HepG2 (cell line): Measurements from ENCODE around the gene IQGAP2. TPM values are rescaled to one million over a fixed set of nuclear protein-coding genes. Genes with fewer than 3 reads are reported as not detected.

Experiments used
- ATAC-seq: fragments of 200-7000 bp; cut with Tn5 transposase; 3 replicates; pipeline ENCODE4 v1.9.1; 2020; ENCODE audit warnings: mild to moderate bottlenecking, moderate library complexity
- BruUV-seq: library from RNA; stranded (reverse); fragments of 400-500 nt; replicated peaks from 2 replicates; lab custom pipeline; 2021; lab: Mats Ljungman, UMichigan
- CTCF ChIA-PET: fragments of 300-600 bp; formaldehyde crosslinking; extraction: SDS; loops from one replicate; lab custom pipeline; 2021; ENCODE audit warnings: low total read pairs, inconsistent platforms, low intra/inter-chr PET ratio; lab: Yijun Ruan, JAX
- POLR2A ChIA-PET: fragments of 350-600 bp; sonication (Branson Sonifier 250); formaldehyde crosslinking; loops from one replicate; lab custom pipeline; 2020; ENCODE audit warnings: antibody characterized with exemption, inconsistent platforms; lab: Yijun Ruan, JAX
- DNase-seq: peaks from one replicate; pipeline ENCODE4 v3.0.0-alpha.2; 2015; ENCODE audit warnings: low spot score
- FAIRE-seq: peaks from 3 replicates; lab custom pipeline; 2011; peaks lifted over from hg19 to GRCh38; lab: Jason Lieb, UNC
- H2AFZ ChIP-seq: one replicate; pipeline ENCODE4 v1.6.1; 2011; ENCODE audit warnings: low read length, inconsistent platforms
- H3K27ac ChIP-seq: fragments of 300-600 bp; 3 replicates; pipeline ENCODE4 v1.8.0; 2011; ENCODE audit warnings: mixed run types, mild to moderate bottlenecking, mixed read lengths, low read length, inconsistent platforms; ENCODE audit not compliant: insufficient read depth; ENCODE audit errors: extremely low read length
- H3K27me3 ChIP-seq, 2 experiments: fragments of 200-600 bp in 1 of 2; 2 replicates in 1 of 2; 3 replicates in 1 of 2; pipeline versions ENCODE4 v1.6.0 to v1.8.0; 2011; ENCODE audit warnings: low read length in 2 of 2, mild to moderate bottlenecking in 2 of 2, moderate library complexity in 2 of 2, inconsistent platforms in 1 of 2; ENCODE audit not compliant: insufficient read depth in 2 of 2, control insufficient read depth in 1 of 2
- H3K36me3 ChIP-seq, 2 experiments: fragments of 200-600 bp in 1 of 2; replicated peaks in 1 of 2; 2 replicates in 1 of 2; 3 replicates in 1 of 2; pipeline versions ENCODE4 v1.5.1 to v1.8.0; 2011; ENCODE audit warnings: low read length in 2 of 2, inconsistent platforms in 1 of 2; ENCODE audit not compliant: insufficient read depth in 2 of 2, control insufficient read depth in 1 of 2
- H3K4me1 ChIP-seq: 2 replicates; pipeline ENCODE4 v1.5.1; 2012; ENCODE audit warnings: low read length, inconsistent platforms; ENCODE audit not compliant: insufficient read depth
- H3K4me2 ChIP-seq: 2 replicates; pipeline ENCODE4 v1.6.0; 2011; ENCODE audit warnings: low read depth, low read length, inconsistent platforms
- H3K4me3 ChIP-seq, 3 experiments: fragments of 200-600 bp in 1 of 3; sonication (generic), shearing (Covaris generic) in 1 of 3; replicated peaks in 1 of 3; 2 replicates each; pipeline ENCODE4 v1.5.1; 2011 to 2016; ENCODE audit warnings: low read length in 3 of 3, inconsistent platforms in 2 of 3, low read depth in 2 of 3, mild to moderate bottlenecking in 2 of 3, control low read depth in 1 of 3, mixed read lengths in 1 of 3; ENCODE audit not compliant: insufficient read depth in 1 of 3
- H3K79me2 ChIP-seq: one replicate; pipeline ENCODE4 v1.6.1; 2011; ENCODE audit warnings: low read length, inconsistent platforms; ENCODE audit not compliant: insufficient read depth
- H3K9ac ChIP-seq: 2 replicates; pipeline ENCODE4 v1.6.0; 2011; ENCODE audit warnings: mild to moderate bottlenecking, low read depth, low read length, inconsistent platforms; ENCODE audit not compliant: insufficient read depth
- H3K9me3 ChIP-seq: 2 replicates; pipeline ENCODE4 v1.5.1; 2012; ENCODE audit warnings: mild to moderate bottlenecking, low read length
- H4K20me1 ChIP-seq: 2 replicates; pipeline ENCODE4 v1.6.0; 2011; ENCODE audit warnings: inconsistent platforms, mild to moderate bottlenecking, low read length, moderate library complexity; ENCODE audit not compliant: insufficient read depth
- FLYWCH1 ChIP-seq: sonication (generic); formaldehyde crosslinking; IDR thresholded peaks from 2 replicates; pipeline ENCODE4 v1.8.1; 2023; ENCODE audit warnings: mild to moderate bottlenecking, missing genetic modification reagents
- HNF1A ChIP-seq, 2 experiments: sonication (generic) in 1 of 2; formaldehyde crosslinking in 1 of 2; IDR thresholded peaks; 2 replicates each; pipeline versions ENCODE4 v1.4.0 to v1.6.1; 2016 to 2020; ENCODE audit warnings: borderline replicate concordance in 1 of 2, low read depth in 1 of 2, mild to moderate bottlenecking in 1 of 2, missing genetic modification reagents in 1 of 2
- IRF1 ChIP-seq: sonication (generic); formaldehyde crosslinking; IDR thresholded peaks from 2 replicates; pipeline ENCODE4 v1.4.0; 2020; ENCODE audit warnings: low read depth, mild to moderate bottlenecking, missing genetic modification reagents
- KDM1A ChIP-seq: IDR thresholded peaks from 2 replicates; pipeline ENCODE4 v1.6.1; 2016; ENCODE audit warnings: missing compliant biosample characterization
- NAIF1 ChIP-seq: sonication (generic); formaldehyde crosslinking; IDR thresholded peaks from 2 replicates; pipeline ENCODE4 v1.5.0; 2020; ENCODE audit warnings: mild to moderate bottlenecking, missing genetic modification reagents, borderline replicate concordance
- NFE2 ChIP-seq: sonication (generic); formaldehyde crosslinking; IDR thresholded peaks from 2 replicates; pipeline ENCODE4 v1.4.0; 2020; ENCODE audit warnings: missing genetic modification reagents
- RFXANK ChIP-seq: IDR thresholded peaks from 2 replicates; pipeline ENCODE4 v1.6.1; 2016
- WGBS: methylation state at CpG from one replicate; pipeline ENCODE4 v1.1.6; 2017; ENCODE audit warnings: low lambda C conversion rate; 5-methylcytosine and 5-hydroxymethylcytosine counted together
- in situ Hi-C: cut with HindIII; loops from 2 replicates; pipeline ENCODE4 v1.10.0; 2017; ENCODE audit warnings: low pct_unique_long_range_greater_than_20kb; ENCODE audit not compliant: extremely low pct_ligation_motif_present
- intact Hi-C: fragments of 100-400 bp; cut with micrococcal nuclease; formaldehyde crosslinking; loops from one replicate; pipeline ENCODE4 v1.10.0; 2022; ENCODE audit not compliant: unreplicated experiment
- polyA plus RNA-seq, 8 experiments: library from polyadenylated mRNA; depleted of rRNA in 3 of 8; stranded (reverse) in 7 of 8; unstranded in 1 of 8; fragments of >200 nt; fragmentation: Illumina TruSeq in 4 of 8; extraction: Trizol in 4 of 8; gene quantifications; 2 replicates each; pipeline versions ENCODE4 v1.2.1 to v1.2.3, GENCODE V29; 2011 to 2016; ENCODE audit warnings: low read depth in 4 of 8, missing spikeins in 1 of 8, mixed read lengths in 1 of 8; ENCODE audit not compliant: insufficient read depth in 1 of 8
- total RNA-seq, 5 experiments: library from RNA; depleted of rRNA; stranded (reverse); fragments of >200 nt; fragmentation: Illumina TruSeq; extraction: Trizol; gene quantifications; 2 replicates each; pipeline ENCODE4 v1.2.3, GENCODE V29; 2016; ENCODE audit warnings: low read depth in 1 of 5

Gene IQGAP2
- total and polyA plus RNA-seq, 2 of the 13 experiments (the other 11 are each of a cell fraction or from before 2014, with no cell fraction given): 35.2 to 83.3 TPM

- intact Hi-C loops (no loop called here), in situ Hi-C loops (no loop called here)
- no peak for FAIRE-seq
- TF ChIP-seq NFE2 (CRISPR knock-in tag): no peak
- TF ChIP-seq RFXANK (CRISPR knock-in tag): no peak
- no peak for TF ChIP-seq FLYWCH1
- DNase-seq: no peak
- BruUV-seq: no TSS peak
- no peaks in the 10 kb centered on the region; a peak in 1 of 5 replicates for H3K36me3 ChIP-seq
- H3K4me3 ChIP-seq: no peak overlapping the region
- peaks cover 92% of the 10 kb centered on the region for H3K4me1 ChIP-seq
- no peak overlapping the region for H3K4me2 ChIP-seq
- H3K79me2 ChIP-seq: peaks cover 55% of the 10 kb centered on the region
- ATAC-seq: no peak
- no peaks in the 10 kb centered on the region for H4K20me1 ChIP-seq
- ChIA-PET POLR2A (no interaction called here), CTCF (no interaction called here)
- H3K9me3 ChIP-seq: no peaks in the 10 kb centered on the region
- no peak overlapping the region for H2AFZ ChIP-seq
- no peak overlapping the region for H3K9ac ChIP-seq
- no peak overlapping the region for H3K27ac ChIP-seq
- WGBS: 96% methylated on average over 2 of the region's 2 CpGs
- H3K27me3 ChIP-seq: no peaks in the 10 kb centered on the region
Observed at GRCh38 chr5:76475936-76476335, 72.9 kb downstream of the IQGAP2 start.

GRCh38 chr5:76476474-76477038 lies 73.5 kb downstream of the IQGAP2 start:
- Histone ChIP-seq H3K79me2 (peaks cover 55% of the 10 kb centered on the region), H3K9me3 (no peaks in the 10 kb centered on the region), H3K9ac (no peak overlapping the region), H3K27ac (no peak overlapping the region), H3K27me3 (no peaks in the 10 kb centered on the region), H3K4me1 (peaks cover 86% of the 10 kb centered on the region), H2AFZ (no peak overlapping the region), H3K36me3 (no peaks in the 10 kb centered on the region; a peak in 1 of 5 replicates), H4K20me1 (no peaks in the 10 kb centered on the region), H3K4me3 (no peak overlapping the region), H3K4me2 (no peak overlapping the region)
- TF ChIP-seq NAIF1 (CRISPR knock-in tag): no peak
- no peak for TF ChIP-seq HNF1A (IDR thresholded peaks at IDR 0.05; ENCODE audit: low read depth)
- no peak for TF ChIP-seq HNF1A (CRISPR knock-in tag; IDR thresholded peaks at IDR 0.05; ENCODE audit: borderline replicate concordance)
- TF ChIP-seq IRF1 (CRISPR knock-in tag): no peak
- TF ChIP-seq KDM1A: no peak
- 67% methylated on average over 3 of the region's 3 CpGs for WGBS
- CTCF ChIA-PET: no interaction called here
- POLR2A ChIA-PET: no interaction called here
- FAIRE-seq (no peak), ATAC-seq (no peak), DNase-seq (no peak)
- intact Hi-C loops: no loop called here
- no TSS peak for BruUV-seq
- in situ Hi-C loops: no loop called here
